H9 (cell line): ENCODE data around the gene TSC22D1. TPM values are rescaled to one million over a fixed set of nuclear protein-coding genes. Genes with fewer than 3 reads are reported as not detected.
A peak's percentile ranks its signal among the peaks of the same experiment; 100 is the strongest.

ENCODE experiments used
- DNase-seq: peaks from one replicate; pipeline ENCODE4 v3.0.0-alpha.2; 2017
- H2AFZ ChIP-seq: one replicate; pipeline ENCODE4 v1.6.1; 2013; ENCODE audit warnings: mild to moderate bottlenecking, low read length, control low read depth, moderate library complexity
- H2AK5ac ChIP-seq: 2 replicates; pipeline ENCODE4 v1.6.1; 2013; ENCODE audit warnings: low read length, control low read depth, mixed read lengths; ENCODE audit not compliant: insufficient read length
- H2BK120ac ChIP-seq: one replicate; pipeline ENCODE4 v1.6.1; 2013; ENCODE audit warnings: low read depth, mild to moderate bottlenecking, low read length, control low read depth, inconsistent platforms; ENCODE audit not compliant: poor library complexity, severe bottlenecking
- H2BK12ac ChIP-seq: 2 replicates; pipeline ENCODE4 v1.6.1; 2013; ENCODE audit warnings: low read length, control low read depth, mixed read lengths, low read depth; ENCODE audit not compliant: insufficient read length
- H2BK15ac ChIP-seq: 2 replicates; pipeline ENCODE4 v1.6.1; 2013; ENCODE audit warnings: low read depth, low read length, control low read depth
- H2BK20ac ChIP-seq: one replicate; pipeline ENCODE4 v1.6.1; 2013; ENCODE audit warnings: low read depth, mild to moderate bottlenecking, low read length, control low read depth, inconsistent platforms; ENCODE audit not compliant: poor library complexity, severe bottlenecking
- H2BK5ac ChIP-seq: 2 replicates; pipeline ENCODE4 v1.6.1; 2013; ENCODE audit warnings: low read length, control low read depth, mixed read lengths; ENCODE audit not compliant: insufficient read length
- H3K14ac ChIP-seq: 2 replicates; pipeline ENCODE4 v1.6.1; 2013; ENCODE audit warnings: low read length, control low read depth; ENCODE audit not compliant: insufficient read depth
- H3K18ac ChIP-seq: 2 replicates; pipeline ENCODE4 v1.6.1; 2013; ENCODE audit warnings: low read depth, mild to moderate bottlenecking, mixed read lengths, low read length, control low read depth; ENCODE audit not compliant: insufficient read length
- H3K23ac ChIP-seq: 2 replicates; pipeline ENCODE4 v1.6.1; 2013; ENCODE audit warnings: low read length, control low read depth, mixed read lengths, low read depth; ENCODE audit not compliant: insufficient read length
- H3K23me2 ChIP-seq: 2 replicates; pipeline ENCODE4 v1.6.1; 2013; ENCODE audit warnings: low read depth, mild to moderate bottlenecking, mixed read lengths, low read length, control low read depth; ENCODE audit not compliant: insufficient read length, poor library complexity, severe bottlenecking
- H3K27ac ChIP-seq: 2 replicates; pipeline ENCODE4 v1.5.1; 2013; ENCODE audit warnings: low read length, control low read depth, mixed read lengths, low read depth; ENCODE audit not compliant: insufficient read length
- H3K27me3 ChIP-seq: 2 replicates; pipeline ENCODE4 v1.6.1; 2013; ENCODE audit warnings: low read length, control low read depth, inconsistent platforms; ENCODE audit not compliant: insufficient read depth
- H3K4ac ChIP-seq: 2 replicates; pipeline ENCODE4 v1.6.1; 2013; ENCODE audit warnings: low read depth, mild to moderate bottlenecking, control low read depth, inconsistent platforms, low read length, moderate library complexity
- H3K4me1 ChIP-seq: 2 replicates; pipeline ENCODE4 v1.6.1; 2013; ENCODE audit warnings: low read length, control low read depth, inconsistent platforms; ENCODE audit not compliant: insufficient read depth
- H3K4me2 ChIP-seq: 2 replicates; pipeline ENCODE4 v1.6.1; 2013; ENCODE audit warnings: low read length, control low read depth, mixed read lengths; ENCODE audit not compliant: insufficient read length, insufficient read depth
- H3K56ac ChIP-seq: 2 replicates; pipeline ENCODE4 v1.6.1; 2013; ENCODE audit warnings: low read depth, mild to moderate bottlenecking, mixed read lengths, low read length, control low read depth; ENCODE audit not compliant: insufficient read length
- H3K79me1 ChIP-seq: 2 replicates; pipeline ENCODE4 v1.6.1; 2013; ENCODE audit warnings: low read depth, mild to moderate bottlenecking, moderate library complexity, low read length, control low read depth, inconsistent platforms; ENCODE audit not compliant: insufficient read depth, poor library complexity, severe bottlenecking
- H3K79me2 ChIP-seq: 2 replicates; pipeline ENCODE4 v1.6.1; 2013; ENCODE audit warnings: low read length, control low read depth, inconsistent platforms; ENCODE audit not compliant: insufficient read depth
- H3K9ac ChIP-seq: 2 replicates; pipeline ENCODE4 v1.6.1; 2013; ENCODE audit warnings: low read length, control low read depth, mixed read lengths; ENCODE audit not compliant: insufficient read length; ENCODE audit errors: extremely low read depth
- H3K9me3 ChIP-seq: one replicate; pipeline ENCODE4 v1.6.1; 2013; ENCODE audit warnings: low read depth, low read length, inconsistent platforms; ENCODE audit not compliant: control insufficient read depth
- H3T11ph ChIP-seq: one replicate; pipeline ENCODE4 v1.6.1; 2013; ENCODE audit warnings: mild to moderate bottlenecking, low read length, control low read depth, inconsistent platforms
- H4K20me1 ChIP-seq: one replicate; pipeline ENCODE4 v1.6.1; 2013; ENCODE audit not compliant: control insufficient read depth, insufficient read length, insufficient read depth
- H4K5ac ChIP-seq: 2 replicates; pipeline ENCODE4 v1.6.1; 2013; ENCODE audit warnings: low read depth, mild to moderate bottlenecking, mixed read lengths, low read length, control low read depth; ENCODE audit not compliant: insufficient read length
- H4K8ac ChIP-seq: replicated peaks from 2 replicates; pipeline ENCODE4 v1.6.1; 2013; ENCODE audit warnings: low read length, control low read depth, mixed read lengths, low read depth; ENCODE audit not compliant: insufficient read length
- H4K91ac ChIP-seq: 2 replicates; pipeline ENCODE4 v1.6.1; 2013; ENCODE audit warnings: low read depth, mild to moderate bottlenecking, moderate library complexity, mixed read lengths, low read length, control low read depth; ENCODE audit not compliant: insufficient read length
- H3K27ac Mint-ChIP-seq, 3 experiments: 2 replicates in 2 of 3; 3 replicates in 1 of 3; pipeline ENCODE4 v1.8.0; 2020 to 2021; ENCODE audit warnings: mixed read lengths in 3 of 3, mild to moderate bottlenecking in 1 of 3, moderate library complexity in 1 of 3
- H3K27me3 Mint-ChIP-seq: 2 replicates; pipeline ENCODE4 v1.8.0; 2021; ENCODE audit warnings: low read depth, mild to moderate bottlenecking, moderate library complexity, mixed read lengths
- H3K36me3 Mint-ChIP-seq, 3 experiments: 2 replicates in 2 of 3; 3 replicates in 1 of 3; pipeline ENCODE4 v1.8.0; 2020 to 2021; ENCODE audit warnings: low read depth in 3 of 3, mixed read lengths in 3 of 3; ENCODE audit not compliant: insufficient read depth in 1 of 3
- H3K4me1 Mint-ChIP-seq, 2 experiments: 2 replicates each; pipeline ENCODE4 v1.8.0; 2020; ENCODE audit warnings: mixed read lengths in 2 of 2
- H3K4me3 Mint-ChIP-seq, 2 experiments: 2 replicates in 1 of 2; 3 replicates in 1 of 2; pipeline ENCODE4 v1.8.0; 2020 to 2021; ENCODE audit warnings: mild to moderate bottlenecking in 2 of 2, mixed read lengths in 2 of 2, moderate library complexity in 1 of 2
- H3K9me3 Mint-ChIP-seq, 2 experiments: 2 replicates in 1 of 2; 3 replicates in 1 of 2; pipeline ENCODE4 v1.8.0; 2020; ENCODE audit warnings: mild to moderate bottlenecking in 2 of 2, mixed read lengths in 2 of 2, moderate library complexity in 1 of 2
- CTCF ChIP-seq: fragments of 200-600 bp; sonication (generic); conservative IDR thresholded peaks from 3 replicates; pipeline ENCODE4 v1.8.0; 2021; ENCODE audit warnings: antibody characterized with exemption, mild to moderate bottlenecking
- WGBS: extraction: QIAGEN DNeasy Blood & Tissue Kit; methylation state at CpG from one replicate; pipeline ENCODE4 v1.1.7; 2013; ENCODE audit warnings: missing lambda C conversion rate, low lambda C conversion rate, mixed read lengths; ENCODE audit not compliant: insufficient read length; ENCODE audit errors: extremely low coverage; 5-methylcytosine and 5-hydroxymethylcytosine counted together
- total RNA-seq: library from RNA; stranded (reverse); gene quantifications from 2 replicates; pipeline ENCODE4 v1.2.1, GENCODE V29; 2021

Gene TSC22D1
- total RNA-seq, 1 experiment from 2014 or later = 76.7 TPM

GRCh38 chr13:44609137-44609536 lies 33.0 kb upstream of the TSC22D1 start:
- Mint-ChIP-seq H3K4me3 (no peak overlapping the region), H3K27me3 (no peaks in the 10 kb centered on the region), H3K9me3 (peaks cover 10 to 14% of the 10 kb centered on the region in 2 experiments), H3K36me3 (peaks cover 4 to 14% (median 4%) of the 10 kb centered on the region in 3 experiments; a peak in 5 of 7 replicates), H3K4me1 (no peaks in the 10 kb centered on the region), H3K27ac (no peak overlapping the region)
- Histone ChIP-seq H3K9ac (no peak overlapping the region), H3K27ac (no peak overlapping the region), H2AK5ac (no peak overlapping the region), H3K4ac (no peak overlapping the region), H2BK20ac (no peak overlapping the region), H4K91ac (no peak overlapping the region), H3K9me3 (no peaks in the 10 kb centered on the region), H3K79me2 (no peaks in the 10 kb centered on the region), H4K5ac (no peak overlapping the region), H3K4me1 (no peaks in the 10 kb centered on the region), H2AFZ (peak overlapping the region; percentile 90), H3K23ac (no peak overlapping the region), H2BK15ac (no peak overlapping the region), H3K23me2 (no peaks in the 10 kb centered on the region), H2BK120ac (no peak overlapping the region), H2BK12ac (no peak overlapping the region), H3K79me1 (no peaks in the 10 kb centered on the region), H4K8ac (no peak overlapping the region), H4K20me1 (no peaks in the 10 kb centered on the region), H3K56ac (no peak overlapping the region), H3K27me3 (no peaks in the 10 kb centered on the region), H3K14ac (no peak overlapping the region), H3K4me2 (no peak overlapping the region), H3K18ac (no peak overlapping the region), H3T11ph (no peak overlapping the region), H2BK5ac (no peak overlapping the region)
- no CpG with 5 or more reads among the region's 2 CpGs for WGBS
- DNase-seq = no peak
- no peak for TF ChIP-seq CTCF
